ENCODE data around the gene FGF21.
"Not testable (repeated sequence)": the region's sequence is repeated elsewhere in the genome, so short reads cannot be mapped to it uniquely, and the experiment has no call there.

FGF21 gene

GRCh38 chr19:48787331-48787730 is 32.0 kb downstream of the FGF21 start:
- not testable (repeated sequence) for DNase-seq (ENCODE audit: low spot score)

GRCh38 chr19:48793271-48793670 is 37.9 kb downstream of the FGF21 start:
- no peak for DNase-seq (ENCODE audit: low spot score)

DNA sequence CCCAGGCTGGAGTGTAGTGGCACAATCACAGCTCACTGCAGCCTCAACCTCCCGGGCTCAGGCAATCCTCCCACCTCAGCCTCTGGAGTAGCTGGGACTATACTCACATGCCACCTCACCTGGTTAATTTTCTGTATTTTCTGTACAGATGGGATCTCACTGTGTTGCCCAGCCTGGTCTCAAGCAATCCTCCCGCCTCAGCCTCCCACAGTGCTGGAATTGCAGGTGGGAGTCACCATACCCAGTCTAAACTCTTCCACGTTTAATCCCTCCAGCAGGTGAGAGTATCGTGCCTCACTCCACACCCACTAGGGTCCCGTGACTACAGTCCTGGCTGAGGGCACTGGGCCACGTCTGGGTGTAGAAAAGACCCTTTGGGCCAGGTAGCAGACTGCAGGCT is 39.0 kb downstream of the FGF21 start:
- DNase-seq (ENCODE audit: low spot score): no peak

DNA sequence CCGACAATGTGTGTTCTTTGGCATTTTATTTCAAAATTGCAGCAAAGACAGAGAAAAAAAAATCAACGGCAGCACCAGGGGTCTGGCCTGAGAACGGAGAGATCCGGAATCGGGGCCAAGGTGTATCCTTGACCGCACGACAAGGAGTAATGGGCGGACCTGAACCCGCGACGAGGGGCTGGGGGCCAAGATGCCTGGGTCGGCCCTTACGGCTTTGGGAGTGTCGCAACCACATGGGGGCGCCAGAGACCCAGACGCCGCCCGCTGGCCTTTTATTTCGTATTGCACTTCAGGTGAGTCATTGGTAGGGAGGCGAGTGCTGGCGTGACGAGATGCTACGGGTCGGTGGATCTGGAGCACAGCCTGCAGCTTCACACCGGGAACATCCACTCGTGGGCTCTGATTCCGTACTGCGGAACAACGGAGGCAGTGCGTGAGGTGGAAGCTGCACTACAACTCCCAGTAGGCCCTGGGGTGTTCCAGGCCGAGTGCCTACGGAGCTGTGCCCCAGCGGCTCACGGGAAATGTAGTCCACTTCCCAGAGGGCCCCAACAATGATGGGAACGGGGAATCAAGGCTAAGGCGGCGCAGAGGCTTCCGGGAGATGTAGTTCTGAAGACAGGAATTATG is 39.8 kb downstream of the FGF21 start:
- peak; percentile 90 for DNase-seq (ENCODE audit: low spot score)

GRCh38 chr19:48795685-48796070 is 40.4 kb downstream of the FGF21 start:
- no peak for DNase-seq (ENCODE audit: low spot score)

- no peak for DNase-seq (ENCODE audit: low spot score)
Observed at GRCh38 chr19:48796298-48797083, 41.2 kb downstream of the FGF21 start.

DNA sequence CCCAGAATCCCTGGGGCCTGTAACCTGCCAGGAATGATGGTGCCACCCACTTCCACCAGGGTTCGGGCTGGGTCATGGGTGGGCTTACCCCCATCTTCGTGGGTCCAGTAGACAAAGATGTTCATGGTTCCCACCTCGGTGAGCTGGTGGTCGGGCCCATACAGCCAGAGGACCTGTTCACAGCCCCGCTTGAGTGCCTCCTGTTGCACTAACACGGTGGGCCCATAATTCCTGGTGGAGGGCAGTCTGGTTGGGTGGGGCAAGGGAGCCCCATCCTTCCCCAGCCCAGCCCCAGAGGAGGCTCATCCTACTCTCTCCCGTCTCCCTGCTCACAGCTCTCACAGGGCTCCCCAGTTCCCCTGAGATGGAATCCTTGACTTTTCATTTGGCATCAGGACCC is 41.8 kb downstream of the FGF21 start:
- no peak for DNase-seq (ENCODE audit: low spot score)

DNA sequence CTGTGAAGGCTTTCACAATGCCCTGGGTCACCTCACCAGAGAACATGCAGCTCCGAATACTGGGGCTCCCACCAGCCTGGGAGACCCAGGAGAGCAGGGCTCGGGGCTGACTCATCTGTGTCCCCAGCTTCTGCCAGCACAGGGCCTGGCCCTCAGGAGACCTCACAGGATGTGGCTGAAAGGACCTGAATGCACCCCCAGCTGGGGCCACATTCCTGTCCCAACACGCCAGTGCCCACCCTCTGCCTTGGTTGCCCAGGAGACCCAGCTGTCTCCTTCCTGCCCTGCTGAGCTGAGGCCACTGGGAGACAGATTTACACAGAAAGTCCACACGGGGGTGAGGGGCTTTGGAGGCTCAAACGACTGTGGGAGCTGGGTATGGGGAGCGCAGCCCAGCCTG is 43.6 kb downstream of the FGF21 start:
- no peak for DNase-seq (ENCODE audit: low spot score)

- no peak for DNase-seq (ENCODE audit: low spot score)
Observed at GRCh38 chr19:48799358-48800300, 44.3 kb downstream of the FGF21 start.

DNA sequence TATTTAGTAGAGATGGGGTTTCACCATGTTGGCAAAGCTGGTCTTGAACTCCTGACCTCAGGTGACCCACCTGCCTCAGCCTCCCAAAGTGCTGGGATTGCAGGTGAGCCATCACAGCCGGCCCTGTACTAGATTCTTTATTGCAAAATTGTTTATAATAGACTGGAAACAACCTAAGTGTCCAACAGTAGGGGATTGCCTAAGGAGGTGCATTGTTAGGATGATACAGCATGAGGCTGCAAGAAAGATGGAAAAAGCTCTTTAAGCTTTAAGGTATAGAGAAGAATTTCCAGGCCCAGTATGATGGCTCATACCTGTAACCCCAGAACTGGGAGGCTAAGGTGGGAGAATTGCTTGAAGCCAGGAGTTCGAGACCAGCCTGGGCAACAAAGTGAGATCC is 47.3 kb downstream of the FGF21 start:
- no peak for DNase-seq (ENCODE audit: low spot score)

- DNase-seq (ENCODE audit: low spot score): no peak
Observed at GRCh38 chr19:48804496-48804895, 49.2 kb downstream of the FGF21 start.

- DNase-seq (ENCODE audit: low spot score): no peak
Observed at GRCh38 chr19:48805452-48805851, 50.1 kb downstream of the FGF21 start.

DNA sequence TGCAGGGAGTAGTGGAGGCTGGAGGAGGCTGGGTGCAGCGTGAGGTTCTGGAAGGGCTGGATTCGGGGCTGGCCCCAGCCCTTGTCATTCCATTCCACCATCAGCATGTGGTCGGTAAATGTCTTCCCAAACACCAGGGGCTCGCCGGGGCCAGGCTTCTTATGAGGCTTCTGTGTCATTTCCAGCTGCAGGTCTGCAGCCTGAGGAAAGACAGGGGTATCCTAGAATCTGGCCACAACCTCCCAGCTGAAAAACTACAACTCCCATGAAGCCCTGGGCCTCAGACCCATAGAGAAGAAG is 51.1 kb downstream of the FGF21 start:
- peak; percentile 54 for DNase-seq (ENCODE audit: low spot score)

- no peak for DNase-seq (ENCODE audit: low spot score)
Observed at GRCh38 chr19:48806818-48807589, 51.7 kb downstream of the FGF21 start.

DNA sequence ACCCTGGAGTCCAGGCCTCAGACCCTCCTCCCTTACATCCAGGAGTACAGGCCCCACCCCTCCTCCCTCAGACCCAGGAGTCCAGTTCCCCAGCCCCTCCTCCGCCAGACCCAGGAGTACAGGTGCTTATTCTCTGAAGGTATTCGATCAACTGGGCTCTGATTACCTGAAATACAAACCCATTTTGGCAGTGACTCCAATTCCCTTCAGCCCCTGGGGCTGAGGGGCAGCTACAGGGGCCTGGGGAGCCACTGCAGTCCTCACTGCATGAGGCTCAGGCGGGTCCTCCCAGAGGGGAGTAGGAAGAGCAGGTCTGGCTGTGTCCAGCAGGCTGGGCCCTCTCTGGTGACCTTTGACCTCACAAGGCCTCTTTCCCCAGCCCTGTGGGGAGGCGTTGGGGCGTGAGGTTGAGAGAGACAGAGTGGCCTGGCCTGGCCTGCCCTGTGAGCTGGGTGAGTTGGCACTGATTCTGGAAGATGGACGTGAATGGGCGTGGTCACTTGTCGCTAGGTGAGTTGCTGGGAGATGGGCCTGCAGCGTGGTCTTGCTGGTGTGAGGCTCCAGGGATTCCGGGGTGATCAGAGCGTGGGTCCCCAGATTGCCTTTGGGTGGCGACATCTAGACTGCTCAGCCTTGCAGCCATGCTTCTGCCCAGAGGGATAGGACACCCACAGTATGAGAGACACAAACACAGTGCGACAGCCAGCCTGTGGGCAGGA is 52.4 kb downstream of the FGF21 start:
- DNase-seq (ENCODE audit: low spot score): no peak
